Measurements from ENCODE around the gene GFRA1. TPM values are rescaled to one million over a fixed set of nuclear protein-coding genes. Genes with fewer than 3 reads are reported as not detected.

Gene GFRA1
- total RNA-seq, 8 experiments from 2014 or later = 0.77 to 136 (median 50.2) TPM

- in situ Hi-C loops (cut with MboI; ENCODE audit: low pct_unique_long_range_greater_than_20kb in 2 of 9, low sequenced_read_pairs in 9 of 9, unreplicated experiment in 9 of 9) = loop anchor here in 1 of 9 experiments (25.0 kb wide), 1 partner anchor 432 kb away; no protein-coding TSS in a partner anchor
- peak overlapping the region in 1 of 2 donors; percentile 2 for H3K27ac ChIP-seq
- H3K4me1 ChIP-seq (replicated peaks in 1 of 2) = peaks cover 10 to 26% of the 10 kb centered on the region in 2 donors
- 8 to 100% (median 61%) methylated on average over 1 to 3 of the region's 3 CpGs; no CpG with 5 or more reads in 1 of the 10 experiments for WGBS, 10 experiments
- ATAC-seq (replicated peaks in 6 of 8) = no peak
- peak overlapping the region in 3 of 5 donors; percentile 1 to 51 (median 7) for H3K4me3 ChIP-seq
These were observed 4.0 kb downstream of the GFRA1 start for GRCh38 chr10:116268976-116269375.

GRCh38 chr10:116265686-116266085 is 7.3 kb downstream of the GFRA1 start:
- Histone ChIP-seq H3K27ac (no peak overlapping the region), H3K4me3 (no peak overlapping the region), H3K4me1 (replicated peaks in 1 of 2) (peaks cover 19 to 56% of the 10 kb centered on the region in 2 donors)
- in situ Hi-C loops (cut with MboI; ENCODE audit: low pct_unique_long_range_greater_than_20kb in 2 of 9, low sequenced_read_pairs in 9 of 9, unreplicated experiment in 9 of 9) = loop anchor here in 1 of 9 experiments (25.0 kb wide), 1 partner anchor 428 kb away; no protein-coding TSS in a partner anchor
- 36 to 100% (median 78%) methylated on average over 1 to 10 of the region's 10 CpGs; no CpG with 5 or more reads in 2 of the 10 experiments for WGBS, 10 experiments
- ATAC-seq (replicated peaks in 6 of 8) = no peak

GRCh38 chr10:116263870-116264655 is 8.9 kb downstream of the GFRA1 start:
- peak in 7 of 8 experiments; percentile 48 to 62 (median 51) for ATAC-seq (replicated peaks in 6 of 8)
- WGBS, 10 experiments = 74 to 100% (median 95%) methylated on average over 1 to 7 of the region's 7 CpGs
- in situ Hi-C loops (cut with MboI; ENCODE audit: low pct_unique_long_range_greater_than_20kb in 2 of 9, low sequenced_read_pairs in 9 of 9, unreplicated experiment in 9 of 9) = loop anchor here in 1 of 9 experiments (25.0 kb wide), 1 partner anchor 427 kb away; no protein-coding TSS in a partner anchor
- Histone ChIP-seq H3K4me1 (replicated peaks in 1 of 2) (peaks cover 21 to 50% of the 10 kb centered on the region in 2 donors), H3K4me3 (no peak overlapping the region), H3K27ac (no peak overlapping the region)

GRCh38 chr10:116262678-116263077 is 10.3 kb downstream of the GFRA1 start:
- peak in 5 of 8 experiments; percentile 21 to 81 (median 72) for ATAC-seq (replicated peaks in 6 of 8)
- 40 to 88% (median 57%) methylated on average over 1 to 2 of the region's 3 CpGs; no CpG with 5 or more reads in 1 of the 10 experiments for WGBS, 10 experiments
- Histone ChIP-seq H3K27ac (no peak overlapping the region), H3K4me3 (no peak overlapping the region), H3K4me1 (replicated peaks in 1 of 2) (peaks cover 24 to 43% of the 10 kb centered on the region in 2 donors)
- in situ Hi-C loops (cut with MboI; ENCODE audit: low pct_unique_long_range_greater_than_20kb in 2 of 9, low sequenced_read_pairs in 9 of 9, unreplicated experiment in 9 of 9) = loop anchor here in 1 of 9 experiments (25.0 kb wide), 1 partner anchor 425 kb away; no protein-coding TSS in a partner anchor

- in situ Hi-C loops (cut with MboI; ENCODE audit: low pct_unique_long_range_greater_than_20kb in 2 of 9, low sequenced_read_pairs in 9 of 9, unreplicated experiment in 9 of 9) = loop anchor here in 1 of 9 experiments (25.0 kb wide), 1 partner anchor 423 kb away; no protein-coding TSS in a partner anchor
- peak overlapping the region in 1 of 2 donors; percentile 45 for H3K27ac ChIP-seq
- peaks cover 33 to 56% of the 10 kb centered on the region in 2 donors for H3K4me1 ChIP-seq (replicated peaks in 1 of 2)
These were observed 12.4 kb downstream of the GFRA1 start for GRCh38 chr10:116260599-116260998.

GRCh38 chr10:116259638-116260037 is 13.4 kb downstream of the GFRA1 start:
- H3K27ac ChIP-seq = no peak overlapping the region
- ATAC-seq (replicated peaks in 6 of 8) = no peak
- peaks cover 42 to 66% of the 10 kb centered on the region in 2 donors for H3K4me1 ChIP-seq (replicated peaks in 1 of 2)
- in situ Hi-C loops (cut with MboI; ENCODE audit: low pct_unique_long_range_greater_than_20kb in 2 of 9, low sequenced_read_pairs in 9 of 9, unreplicated experiment in 9 of 9) = loop anchor here in 1 of 9 experiments (25.0 kb wide), 1 partner anchor 422 kb away; no protein-coding TSS in a partner anchor
- 33 to 100% (median 90%) methylated on average over 1 to 3 of the region's 3 CpGs; no CpG with 5 or more reads in 3 of the 10 experiments for WGBS, 10 experiments
- H3K4me3 ChIP-seq = no peak overlapping the region

More at GRCh38 chr10:116260599-116260998, 12.4 kb downstream of the GFRA1 start:
- 13 to 61% (median 43%) methylated on average over 1 to 2 of the region's 2 CpGs; no CpG with 5 or more reads in 1 of the 10 experiments for WGBS, 10 experiments
- ATAC-seq (replicated peaks in 6 of 8) = no peak
- H3K4me3 ChIP-seq = no peak overlapping the region

- H3K27ac ChIP-seq = no peak overlapping the region
- H3K4me1 ChIP-seq (replicated peaks in 1 of 2) = peaks cover 52 to 68% of the 10 kb centered on the region in 2 donors
- no peak for ATAC-seq (replicated peaks in 6 of 8)
- H3K4me3 ChIP-seq = no peak overlapping the region
- in situ Hi-C loops (cut with MboI; ENCODE audit: low pct_unique_long_range_greater_than_20kb in 2 of 9, low sequenced_read_pairs in 9 of 9, unreplicated experiment in 9 of 9) = loop anchor here in 1 of 9 experiments (25.0 kb wide), 1 partner anchor 420 kb away; no protein-coding TSS in a partner anchor
- WGBS, 10 experiments = 68 to 100% (median 96%) methylated on average over 1 to 5 of the region's 5 CpGs; no CpG with 5 or more reads in 2 of the 10 experiments
These were observed 15.2 kb downstream of the GFRA1 start for GRCh38 chr10:116257785-116258184.

GRCh38 chr10:116256752-116257259 is 16.2 kb downstream of the GFRA1 start:
- Histone ChIP-seq H3K4me3 (no peak overlapping the region), H3K27ac (no peak overlapping the region), H3K4me1 (replicated peaks in 1 of 2) (peaks cover 49 to 58% of the 10 kb centered on the region in 2 donors)
- ATAC-seq (replicated peaks in 6 of 8) = no peak
- 0 to 67% (median 20%) methylated on average over 1 to 2 of the region's 5 CpGs; no CpG with 5 or more reads in 7 of the 10 experiments for WGBS, 10 experiments
- in situ Hi-C loops (cut with MboI; ENCODE audit: low pct_unique_long_range_greater_than_20kb in 2 of 9, low sequenced_read_pairs in 9 of 9, unreplicated experiment in 9 of 9) = loop anchor here in 1 of 9 experiments (25.0 kb wide), 1 partner anchor 420 kb away; no protein-coding TSS in a partner anchor

GRCh38 chr10:116255886-116256751 is 16.9 kb downstream of the GFRA1 start:
- Histone ChIP-seq H3K4me3 (no peak overlapping the region), H3K27ac (peak overlapping the region in 1 of 2 donors; percentile 56), H3K4me1 (replicated peaks in 1 of 2) (peaks cover 49 to 52% of the 10 kb centered on the region in 2 donors)
- 4 to 81% (median 30%) methylated on average over 3 to 8 of the region's 12 CpGs; no CpG with 5 or more reads in 1 of the 10 experiments for WGBS, 10 experiments
- peak; percentile 21 to 81 (median 61) for ATAC-seq (replicated peaks in 6 of 8)
- in situ Hi-C loops (cut with MboI; ENCODE audit: low pct_unique_long_range_greater_than_20kb in 2 of 9, low sequenced_read_pairs in 9 of 9, unreplicated experiment in 9 of 9) = loop anchor here in 1 of 9 experiments (25.0 kb wide), 1 partner anchor 419 kb away; no protein-coding TSS in a partner anchor

GRCh38 chr10:116254422-116255155 is 18.4 kb downstream of the GFRA1 start:
- H3K4me3 ChIP-seq = peak overlapping the region in 1 of 5 donors; percentile 8
- ATAC-seq (replicated peaks in 6 of 8) = peak in 5 of 8 experiments; percentile 78 to 89 (median 82)
- H3K27ac ChIP-seq = peak overlapping the region; percentile 77 to 80
- in situ Hi-C loops (cut with MboI; ENCODE audit: low pct_unique_long_range_greater_than_20kb in 2 of 9, low sequenced_read_pairs in 9 of 9, unreplicated experiment in 9 of 9) = loop anchor here in 1 of 9 experiments (25.0 kb wide), 1 partner anchor 417 kb away; no protein-coding TSS in a partner anchor
- WGBS, 10 experiments = 6 to 100% (median 12%) methylated on average over 1 to 7 of the region's 7 CpGs
- peaks cover 36 to 37% of the 10 kb centered on the region in 2 donors for H3K4me1 ChIP-seq (replicated peaks in 1 of 2)

- 11 to 80% (median 40%) methylated on average over 1 to 4 of the region's 4 CpGs; no CpG with 5 or more reads in 2 of the 10 experiments for WGBS, 10 experiments
- Histone ChIP-seq H3K4me3 (no peak overlapping the region), H3K4me1 (replicated peaks in 1 of 2) (peaks cover 36 to 37% of the 10 kb centered on the region in 2 donors), H3K27ac (peak overlapping the region in 1 of 2 donors; percentile 80)
- in situ Hi-C loops (cut with MboI; ENCODE audit: low pct_unique_long_range_greater_than_20kb in 2 of 9, low sequenced_read_pairs in 9 of 9, unreplicated experiment in 9 of 9) = loop anchor here in 1 of 9 experiments (25.0 kb wide), 1 partner anchor 416 kb away; no protein-coding TSS in a partner anchor
- peak in 1 of 8 experiments; percentile 39 for ATAC-seq (replicated peaks in 6 of 8)
These were observed 19.3 kb downstream of the GFRA1 start for GRCh38 chr10:116253716-116254115.
